GM12874 (cell line): ENCODE results near the gene GNG7.

Experiments used
- TF ChIP-seq, protein P1 (sequence below): IDR thresholded peaks from 2 replicates; pipeline ENCODE4 v1.5.1; 2011; ENCODE audit warnings: low read depth, mild to moderate bottlenecking, control low read depth, low read length, moderate library complexity; ENCODE audit not compliant: insufficient read depth

Gene GNG7

DNA sequence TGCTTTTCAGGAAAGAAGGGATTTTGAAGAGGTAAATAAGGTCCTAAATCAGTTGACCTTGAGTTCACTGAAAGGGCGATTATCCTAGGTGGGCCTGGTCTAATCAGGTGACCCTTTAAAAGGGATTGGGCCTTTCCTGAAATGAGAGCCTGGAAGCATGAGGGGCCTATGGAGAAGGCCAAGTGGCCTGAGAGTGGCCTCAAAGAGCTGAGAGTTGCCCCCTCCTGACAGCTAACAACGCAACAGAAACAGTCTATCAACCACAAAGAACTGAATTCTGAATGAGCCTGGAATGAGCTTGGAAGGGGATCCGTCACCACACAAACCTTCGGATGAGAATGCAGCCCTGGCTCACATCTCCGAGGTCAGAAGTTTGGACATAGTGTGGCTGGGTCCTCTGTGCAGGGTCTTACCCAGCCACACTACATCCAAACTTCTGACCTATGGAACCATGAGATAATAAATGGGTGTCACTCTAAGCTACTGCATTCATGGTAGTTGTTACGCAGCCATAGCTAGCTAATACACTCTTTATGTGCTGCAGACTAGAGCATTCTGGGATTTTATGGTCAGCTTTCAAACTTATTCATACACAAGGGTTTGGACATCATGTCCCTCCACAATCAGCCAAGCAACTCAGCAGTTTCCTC lies 72.0 kb downstream of the GNG7 start:
- TF ChIP-seq, protein P1, sequence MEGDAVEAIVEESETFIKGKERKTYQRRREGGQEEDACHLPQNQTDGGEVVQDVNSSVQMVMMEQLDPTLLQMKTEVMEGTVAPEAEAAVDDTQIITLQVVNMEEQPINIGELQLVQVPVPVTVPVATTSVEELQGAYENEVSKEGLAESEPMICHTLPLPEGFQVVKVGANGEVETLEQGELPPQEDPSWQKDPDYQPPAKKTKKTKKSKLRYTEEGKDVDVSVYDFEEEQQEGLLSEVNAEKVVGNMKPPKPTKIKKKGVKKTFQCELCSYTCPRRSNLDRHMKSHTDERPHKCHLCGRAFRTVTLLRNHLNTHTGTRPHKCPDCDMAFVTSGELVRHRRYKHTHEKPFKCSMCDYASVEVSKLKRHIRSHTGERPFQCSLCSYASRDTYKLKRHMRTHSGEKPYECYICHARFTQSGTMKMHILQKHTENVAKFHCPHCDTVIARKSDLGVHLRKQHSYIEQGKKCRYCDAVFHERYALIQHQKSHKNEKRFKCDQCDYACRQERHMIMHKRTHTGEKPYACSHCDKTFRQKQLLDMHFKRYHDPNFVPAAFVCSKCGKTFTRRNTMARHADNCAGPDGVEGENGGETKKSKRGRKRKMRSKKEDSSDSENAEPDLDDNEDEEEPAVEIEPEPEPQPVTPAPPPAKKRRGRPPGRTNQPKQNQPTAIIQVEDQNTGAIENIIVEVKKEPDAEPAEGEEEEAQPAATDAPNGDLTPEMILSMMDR = no peak

DNA sequence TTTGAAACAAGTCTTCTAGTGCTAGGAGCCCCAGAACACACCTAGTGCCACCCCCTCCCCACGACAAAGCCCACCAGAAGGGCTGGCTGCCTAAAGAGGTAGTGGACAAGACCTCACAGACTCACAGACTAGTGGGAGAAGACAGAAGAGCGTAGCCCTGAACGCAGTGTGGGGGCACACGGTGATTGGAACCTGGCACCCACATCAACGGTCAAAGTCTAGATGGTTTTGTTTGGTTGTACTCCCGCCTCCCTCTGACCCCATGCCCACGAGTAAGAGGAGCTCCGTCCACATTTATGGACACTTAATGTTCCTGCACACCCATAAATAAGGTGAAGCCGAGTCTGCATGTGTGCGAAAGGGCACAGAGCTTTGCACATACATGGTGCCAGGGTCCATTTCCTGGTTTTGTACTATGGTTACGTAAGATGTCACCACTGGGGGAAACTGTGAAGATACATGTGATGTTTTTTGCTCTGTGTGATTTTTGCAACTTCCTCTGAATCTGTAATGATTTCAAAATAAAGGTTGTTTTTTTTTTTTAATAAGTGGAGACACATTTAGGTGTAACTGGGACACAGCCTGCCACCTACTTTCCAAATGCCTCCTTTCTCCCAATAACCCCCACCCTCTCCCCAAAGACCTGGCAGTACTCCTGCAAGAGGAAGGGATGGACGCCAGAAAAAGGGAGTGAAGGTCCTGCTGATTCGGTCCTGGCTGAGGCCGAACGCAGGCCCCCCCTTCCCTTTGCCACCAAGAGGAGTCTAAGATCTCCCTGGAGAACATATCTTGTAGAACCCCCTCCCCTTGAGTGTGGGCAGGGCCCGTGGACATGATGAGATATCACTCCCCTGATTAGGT lies 72.8 kb downstream of the GNG7 start:
- TF ChIP-seq, protein P1 = no peak

DNA sequence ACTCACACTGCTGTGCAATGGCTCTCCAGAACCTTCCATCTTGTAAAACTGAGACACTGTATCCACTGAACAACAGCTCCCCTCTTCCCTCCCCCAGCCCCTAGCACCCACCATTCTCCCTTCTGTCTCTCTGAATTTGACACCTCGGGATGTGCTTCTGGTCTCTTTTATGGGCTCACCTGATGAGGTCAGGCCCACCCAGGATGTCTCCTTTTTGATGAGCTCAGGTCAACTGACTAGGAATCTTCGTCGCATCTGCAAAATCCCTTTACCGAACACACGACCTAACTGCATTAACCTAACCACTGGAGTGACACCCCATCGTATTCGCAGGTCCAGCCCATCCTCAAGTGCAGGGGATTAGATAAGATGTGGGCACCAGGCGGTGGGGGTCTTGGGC lies 73.9 kb downstream of the GNG7 start:
- TF ChIP-seq, protein P1 = no peak

DNA sequence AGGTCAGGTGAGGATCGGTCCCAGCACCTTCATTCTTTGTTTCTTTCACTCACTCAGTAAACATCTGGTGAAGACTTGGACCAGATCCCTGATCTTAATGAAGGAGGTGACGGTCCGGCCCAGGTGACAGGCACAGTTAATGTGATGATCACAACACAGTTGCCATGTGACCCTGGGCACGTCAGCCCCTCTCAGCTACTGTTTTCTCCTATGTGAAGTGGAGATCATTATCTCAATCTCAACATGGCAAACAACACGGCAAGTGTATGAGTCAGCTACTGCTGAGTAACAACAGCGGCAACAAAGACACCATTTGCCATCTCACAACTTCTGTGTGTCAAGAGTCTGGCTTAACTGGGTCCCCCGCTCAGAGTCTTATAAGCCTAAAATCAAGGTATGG lies 74.6 kb downstream of the GNG7 start:
- TF ChIP-seq, protein P1 = no peak

DNA sequence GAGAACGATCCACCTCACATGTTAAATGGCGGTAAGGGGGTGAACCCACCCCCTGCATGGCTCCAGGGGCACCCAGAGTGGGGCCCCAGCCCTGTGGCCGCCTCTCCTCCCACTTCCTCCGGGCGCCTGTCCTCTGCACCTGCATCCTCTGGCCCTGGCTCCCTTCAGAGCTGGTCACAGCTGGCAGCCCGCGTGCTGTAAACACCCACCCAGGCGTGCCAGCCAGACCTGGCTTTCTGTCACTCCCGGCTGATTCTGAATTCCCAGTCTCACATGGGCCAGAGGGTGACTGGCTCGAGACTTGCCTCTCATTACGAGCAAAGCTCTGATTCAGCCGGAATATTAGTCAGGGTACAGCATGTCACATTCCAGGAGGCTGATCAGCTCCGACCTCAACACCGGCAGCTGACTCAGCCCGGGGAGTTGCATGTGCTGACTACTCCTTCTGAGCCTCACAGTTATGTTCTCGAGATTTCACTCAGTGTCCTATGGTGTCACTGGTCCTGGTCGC lies 75.1 kb downstream of the GNG7 start:
- TF ChIP-seq, protein P1 = no peak

DNA sequence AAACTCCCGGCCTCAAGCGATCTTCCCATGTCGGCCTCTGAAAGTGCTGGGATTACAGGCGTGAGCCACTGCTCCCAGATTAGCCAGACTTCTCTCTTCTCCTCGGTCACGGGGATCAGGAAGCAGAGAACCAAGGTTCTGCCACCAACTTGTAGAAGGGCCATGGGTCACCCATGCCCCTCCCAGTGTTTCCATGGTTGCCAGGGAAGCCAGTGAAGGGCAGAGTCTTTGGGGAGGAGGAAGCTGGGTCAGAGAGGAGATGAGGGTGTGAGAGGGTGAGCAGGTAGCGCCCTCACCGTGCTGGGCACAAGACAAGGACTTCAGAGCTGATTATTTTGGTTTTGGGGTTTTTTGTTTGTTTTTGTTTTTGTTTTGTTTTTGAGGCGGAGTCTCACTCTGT lies 77.1 kb downstream of the GNG7 start:
- TF ChIP-seq, protein P1 = no peak

DNA sequence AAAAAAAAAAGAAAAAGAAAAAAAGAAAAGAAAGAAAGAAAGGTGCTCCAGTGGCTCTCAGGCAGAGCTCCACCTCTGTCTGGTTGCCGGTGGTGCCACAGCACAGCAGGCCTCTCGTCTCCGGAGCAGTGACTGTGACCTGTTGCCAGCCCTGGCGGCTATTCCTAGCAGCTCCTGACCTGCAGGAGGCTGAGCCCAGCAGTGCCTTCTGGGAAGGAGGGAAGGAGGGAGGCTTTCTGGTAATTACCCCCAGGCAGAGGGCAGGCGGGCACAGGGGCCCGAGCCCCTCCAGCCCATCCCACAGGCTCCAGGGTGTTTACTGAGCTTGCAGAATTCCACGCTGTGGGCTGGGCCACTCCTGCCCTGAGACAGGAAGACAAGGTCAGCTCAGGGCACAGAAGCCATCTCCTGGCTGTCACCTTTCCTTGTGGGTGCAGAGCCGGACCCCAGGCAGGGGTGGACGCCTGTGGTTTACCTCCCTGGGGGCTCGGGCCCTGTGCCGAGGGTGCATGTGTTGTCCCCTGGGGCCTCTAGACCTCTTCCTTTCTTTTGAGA lies 77.9 kb downstream of the GNG7 start:
- TF ChIP-seq, protein P1 = peak; percentile 29; the same call in 1 of the 2 replicates
